ENCODE data around the gene SCRT2. TPM values are rescaled to one million over a fixed set of nuclear protein-coding genes. Genes with fewer than 3 reads are reported as not detected.

SCRT2 gene
- total RNA-seq, 4 donors from 2014 or later = not detected

DNA sequence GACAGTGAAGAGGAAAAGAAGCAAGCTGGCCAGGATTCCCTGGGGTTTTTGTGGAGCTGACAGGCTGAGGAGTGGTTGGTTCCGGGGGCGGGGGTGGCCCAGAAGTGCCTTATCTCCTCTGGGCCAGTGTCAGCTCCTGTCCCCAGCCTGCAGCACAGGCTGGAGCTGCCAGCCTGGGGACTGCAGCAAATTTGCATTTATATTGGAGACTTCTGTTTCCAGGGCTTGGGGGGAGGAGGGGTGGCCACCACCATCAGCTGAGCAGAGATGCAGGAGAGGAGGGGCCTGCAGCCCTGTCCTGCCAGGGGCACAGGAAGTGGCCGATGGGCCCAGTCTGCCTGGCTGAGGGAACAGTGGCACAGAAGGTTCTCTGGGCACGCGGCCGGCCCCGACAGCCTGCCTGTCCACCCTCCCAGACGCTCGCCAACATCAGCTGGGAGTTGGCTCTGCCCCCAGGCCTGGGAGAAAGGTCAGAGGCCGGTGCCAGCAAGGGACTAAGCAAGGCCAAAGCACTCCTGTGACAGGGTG is 24.3 kb upstream of the SCRT2 start:
- Histone ChIP-seq H3K36me3 (no peaks in the 10 kb centered on the region), H3K27ac (no peak overlapping the region), H3K4me1 (no peaks in the 10 kb centered on the region), H3K4me3 (no peak overlapping the region), H3K27me3 (peaks cover 44% of the 10 kb centered on the region), H3K9me3 (no peaks in the 10 kb centered on the region)
- TF ChIP-seq CTCF (IDR thresholded peaks at IDR 0.05) = no peak
- no peak for TF ChIP-seq EP300 (IDR thresholded peaks at IDR 0.05)
- no peak for TF ChIP-seq POLR2A (IDR thresholded peaks at IDR 0.05)
- TF ChIP-seq POLR2AphosphoS5 (IDR thresholded peaks at IDR 0.05) = no peak
- WGBS = 60% methylated on average over 7 of the region's 10 CpGs
- DNase-seq (ENCODE audit: low spot score in 2 of 2) = peak in 1 of 2 donors; percentile 76

- Histone ChIP-seq H3K27me3 (peaks cover 39% of the 10 kb centered on the region), H3K4me3 (no peak overlapping the region), H3K27ac (no peak overlapping the region), H3K9me3 (no peaks in the 10 kb centered on the region), H3K36me3 (no peaks in the 10 kb centered on the region), H3K4me1 (no peaks in the 10 kb centered on the region)
- DNase-seq (ENCODE audit: low spot score in 2 of 2) = no peak
- WGBS = 45% methylated on average over 6 of the region's 6 CpGs
- TF ChIP-seq EP300 (IDR thresholded peaks at IDR 0.05) (no peak), POLR2A (IDR thresholded peaks at IDR 0.05) (no peak), POLR2AphosphoS5 (IDR thresholded peaks at IDR 0.05) (no peak), CTCF (IDR thresholded peaks at IDR 0.05) (no peak)
These were observed 23.7 kb upstream of the SCRT2 start for GRCh38 chr20:699342-699741.

GRCh38 chr20:698276-698675 is 22.7 kb upstream of the SCRT2 start:
- H3K4me3 ChIP-seq = no peak overlapping the region
- 75% methylated on average over 6 of the region's 6 CpGs for WGBS
- H3K27me3 ChIP-seq = peaks cover 42% of the 10 kb centered on the region

GRCh38 chr20:697826-698225 is 22.2 kb upstream of the SCRT2 start:
- H3K4me1 ChIP-seq = no peaks in the 10 kb centered on the region
- TF ChIP-seq CTCF (IDR thresholded peaks at IDR 0.05) (no peak), EP300 (IDR thresholded peaks at IDR 0.05) (no peak), POLR2AphosphoS5 (IDR thresholded peaks at IDR 0.05) (no peak), POLR2A (IDR thresholded peaks at IDR 0.05) (no peak)
- H3K27ac ChIP-seq = no peak overlapping the region
- DNase-seq (ENCODE audit: low spot score in 2 of 2) = peak in 1 of 2 donors; percentile 37
- WGBS = 81% methylated on average over 9 of the region's 9 CpGs
- H3K9me3 ChIP-seq = no peaks in the 10 kb centered on the region
- H3K27me3 ChIP-seq = peaks cover 47% of the 10 kb centered on the region
- no peak overlapping the region for H3K4me3 ChIP-seq
- no peaks in the 10 kb centered on the region for H3K36me3 ChIP-seq

More at GRCh38 chr20:698276-698675, 22.7 kb upstream of the SCRT2 start:
- TF ChIP-seq POLR2A (IDR thresholded peaks at IDR 0.05) (no peak), POLR2AphosphoS5 (IDR thresholded peaks at IDR 0.05) (no peak), EP300 (IDR thresholded peaks at IDR 0.05) (no peak), CTCF (IDR thresholded peaks at IDR 0.05) (no peak)
- H3K27ac ChIP-seq = no peak overlapping the region
- H3K36me3 ChIP-seq = no peaks in the 10 kb centered on the region
- no peaks in the 10 kb centered on the region for H3K4me1 ChIP-seq
- H3K9me3 ChIP-seq = no peaks in the 10 kb centered on the region
- peak in 1 of 2 donors; percentile 23 for DNase-seq (ENCODE audit: low spot score in 2 of 2)

DNA sequence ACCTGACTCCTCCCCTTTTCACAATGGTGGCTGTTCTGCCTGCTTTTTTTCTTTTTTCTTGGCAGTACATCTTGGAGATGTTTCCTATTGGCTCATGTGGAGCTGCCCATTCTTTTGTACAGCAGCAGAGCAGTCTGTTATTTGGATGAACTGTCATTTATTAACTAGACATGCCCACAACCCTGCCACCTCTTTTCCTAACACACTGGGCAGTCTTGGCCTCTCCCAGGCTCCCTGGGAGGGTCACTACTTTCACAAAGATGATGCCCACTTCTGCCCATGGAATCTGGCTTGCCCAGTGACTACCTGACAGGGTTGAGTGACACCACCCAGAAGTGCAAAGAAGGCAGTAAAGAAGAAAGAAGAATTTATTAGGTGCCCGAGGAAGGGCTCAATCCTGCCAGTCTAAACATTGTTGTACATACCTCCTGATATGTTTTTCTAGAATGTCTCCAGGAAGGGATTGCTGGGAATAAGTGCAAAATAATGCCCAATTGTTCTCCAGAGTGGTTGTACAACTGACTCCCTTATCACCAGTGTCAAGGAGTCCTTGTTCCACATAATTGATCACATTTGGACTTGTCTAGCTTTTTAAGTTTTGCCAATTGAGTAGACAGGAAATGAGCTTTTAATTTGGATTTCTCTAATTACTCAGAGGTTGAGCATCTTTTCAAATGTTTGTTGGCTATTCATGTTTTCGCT is 19.7 kb upstream of the SCRT2 start:
- WGBS = 71% methylated on average over 2 of the region's 2 CpGs
- TF ChIP-seq POLR2AphosphoS5 (IDR thresholded peaks at IDR 0.05) (no peak), EP300 (IDR thresholded peaks at IDR 0.05) (no peak), CTCF (IDR thresholded peaks at IDR 0.05) (no peak), POLR2A (IDR thresholded peaks at IDR 0.05) (no peak)
- H3K27ac ChIP-seq = no peak overlapping the region
- DNase-seq (ENCODE audit: low spot score in 2 of 2) = peak in 1 of 2 donors; percentile 12
- H3K4me3 ChIP-seq = no peak overlapping the region
- no peaks in the 10 kb centered on the region for H3K9me3 ChIP-seq
- no peaks in the 10 kb centered on the region for H3K36me3 ChIP-seq
- H3K4me1 ChIP-seq = no peaks in the 10 kb centered on the region
- H3K27me3 ChIP-seq = peaks cover 50% of the 10 kb centered on the region
